HG03135 (cell line): ENCODE results near the gene BPTF.
"Not testable (repeated sequence)": the region's sequence is repeated elsewhere in the genome, so short reads cannot be mapped to it uniquely, and the experiment has no call there.

ENCODE experiments used
- ATAC-seq: cut with Tn5 transposase; IDR thresholded peaks from one replicate; pipeline ENCODE4 v1.9.1; 2021; ENCODE audit warnings: mild to moderate bottlenecking, moderate library complexity; ENCODE audit not compliant: unreplicated experiment

Gene BPTF

GRCh38 chr17:67970783-67971182 lies 145.5 kb downstream of the BPTF start:
- no peak for ATAC-seq

GRCh38 chr17:67974185-67974584 lies 148.9 kb downstream of the BPTF start:
- no peak for ATAC-seq

- ATAC-seq: no peak
These were observed 149.3 kb downstream of the BPTF start for GRCh38 chr17:67974598-67975066.

- ATAC-seq: not testable (repeated sequence)
These were observed 151.0 kb downstream of the BPTF start for GRCh38 chr17:67976306-67976705.

GRCh38 chr17:67980456-67980855 lies 155.2 kb downstream of the BPTF start:
- ATAC-seq: no peak

GRCh38 chr17:67980883-67981282 lies 155.6 kb downstream of the BPTF start:
- not testable (repeated sequence) for ATAC-seq

GRCh38 chr17:67982034-67982640 lies 156.8 kb downstream of the BPTF start:
- no peak for ATAC-seq

GRCh38 chr17:67982686-67983382 lies 157.5 kb downstream of the BPTF start:
- no peak for ATAC-seq

GRCh38 chr17:67983383-67983688 lies 158.0 kb downstream of the BPTF start:
- no peak for ATAC-seq

GRCh38 chr17:67990909-67991308 lies 165.6 kb downstream of the BPTF start:
- ATAC-seq: no peak

- ATAC-seq: no peak
These were observed 167.3 kb downstream of the BPTF start for GRCh38 chr17:67992548-67993152.

GRCh38 chr17:67993153-67993997 lies 168.1 kb downstream of the BPTF start:
- peak; percentile 76 for ATAC-seq

- no peak for ATAC-seq
These were observed 168.7 kb downstream of the BPTF start for GRCh38 chr17:67993998-67994361.

GRCh38 chr17:67994817-67995569 lies 169.7 kb downstream of the BPTF start:
- no peak for ATAC-seq

- no peak for ATAC-seq
These were observed 170.4 kb downstream of the BPTF start for GRCh38 chr17:67995570-67996263.

- ATAC-seq: not testable (repeated sequence)
These were observed 171.2 kb downstream of the BPTF start, which contains the start of gene C17orf58 for GRCh38 chr17:67996301-67997171. Gene C17orf58, minus strand, starts transcription at chr17:67996469. Its CDS starts 271 bp downstream, at chr17:67996198.

GRCh38 chr17:67998466-67998865 lies 173.2 kb downstream of the BPTF start:
- no peak for ATAC-seq

- no peak for ATAC-seq
These were observed 174.1 kb downstream of the BPTF start for GRCh38 chr17:67999291-67999911.

GRCh38 chr17:68004201-68004600 lies 178.9 kb downstream of the BPTF start:
- no peak for ATAC-seq
